ENCODE results near the gene ALPL. TPM values are rescaled to one million over a fixed set of nuclear protein-coding genes. Genes with fewer than 3 reads are reported as not detected.
A peak's percentile ranks its signal among the peaks of the same experiment; 100 is the strongest.

ALPL gene
- total RNA-seq, 1 donor from 2014 or later, result 123 TPM

GRCh38 chr1:21499283-21499950 is 9.8 kb upstream of the ALPL start:
- Histone ChIP-seq H3K27me3 (ENCODE audit: low read depth) (no peaks in the 10 kb centered on the region), H3K9me3 (no peaks in the 10 kb centered on the region), H3K4me3 (no peak overlapping the region), H3K27ac (no peak overlapping the region), H3K4me1 (no peaks in the 10 kb centered on the region), H3K36me3 (no peaks in the 10 kb centered on the region)
- DNase-seq (no peak), ATAC-seq (no peak)
- TF ChIP-seq, protein P1, sequence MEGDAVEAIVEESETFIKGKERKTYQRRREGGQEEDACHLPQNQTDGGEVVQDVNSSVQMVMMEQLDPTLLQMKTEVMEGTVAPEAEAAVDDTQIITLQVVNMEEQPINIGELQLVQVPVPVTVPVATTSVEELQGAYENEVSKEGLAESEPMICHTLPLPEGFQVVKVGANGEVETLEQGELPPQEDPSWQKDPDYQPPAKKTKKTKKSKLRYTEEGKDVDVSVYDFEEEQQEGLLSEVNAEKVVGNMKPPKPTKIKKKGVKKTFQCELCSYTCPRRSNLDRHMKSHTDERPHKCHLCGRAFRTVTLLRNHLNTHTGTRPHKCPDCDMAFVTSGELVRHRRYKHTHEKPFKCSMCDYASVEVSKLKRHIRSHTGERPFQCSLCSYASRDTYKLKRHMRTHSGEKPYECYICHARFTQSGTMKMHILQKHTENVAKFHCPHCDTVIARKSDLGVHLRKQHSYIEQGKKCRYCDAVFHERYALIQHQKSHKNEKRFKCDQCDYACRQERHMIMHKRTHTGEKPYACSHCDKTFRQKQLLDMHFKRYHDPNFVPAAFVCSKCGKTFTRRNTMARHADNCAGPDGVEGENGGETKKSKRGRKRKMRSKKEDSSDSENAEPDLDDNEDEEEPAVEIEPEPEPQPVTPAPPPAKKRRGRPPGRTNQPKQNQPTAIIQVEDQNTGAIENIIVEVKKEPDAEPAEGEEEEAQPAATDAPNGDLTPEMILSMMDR (IDR thresholded peaks at IDR 0.05), result no peak
- intact Hi-C loops (cut with DNase I), result no loop called here

- Histone ChIP-seq H3K9me3 (no peaks in the 10 kb centered on the region), H3K27me3 (ENCODE audit: low read depth) (peaks cover 27% of the 10 kb centered on the region), H3K27ac (no peak overlapping the region), H3K36me3 (no peaks in the 10 kb centered on the region), H3K4me3 (no peak overlapping the region), H3K4me1 (peaks cover 5% of the 10 kb centered on the region)
- intact Hi-C loops (cut with DNase I), result no loop called here
- TF ChIP-seq, protein P1 (IDR thresholded peaks at IDR 0.05), result no peak
- ATAC-seq, result no peak
- DNase-seq, result no peak
Measured at GRCh38 chr1:21503706-21504377, 5.4 kb upstream of the ALPL start.

GRCh38 chr1:21506804-21507203 is 2.4 kb upstream of the ALPL start:
- no peak overlapping the region for H3K27ac ChIP-seq
- H3K4me1 ChIP-seq, result peaks cover 24% of the 10 kb centered on the region
- ATAC-seq (no peak), DNase-seq (no peak)
- H3K36me3 ChIP-seq, result no peaks in the 10 kb centered on the region
- H3K9me3 ChIP-seq, result no peaks in the 10 kb centered on the region
- intact Hi-C loops (cut with DNase I), result no loop called here
- TF ChIP-seq, protein P1 (IDR thresholded peaks at IDR 0.05), result no peak
- peaks cover 38% of the 10 kb centered on the region for H3K27me3 ChIP-seq (ENCODE audit: low read depth)
- no peak overlapping the region for H3K4me3 ChIP-seq

DNA sequence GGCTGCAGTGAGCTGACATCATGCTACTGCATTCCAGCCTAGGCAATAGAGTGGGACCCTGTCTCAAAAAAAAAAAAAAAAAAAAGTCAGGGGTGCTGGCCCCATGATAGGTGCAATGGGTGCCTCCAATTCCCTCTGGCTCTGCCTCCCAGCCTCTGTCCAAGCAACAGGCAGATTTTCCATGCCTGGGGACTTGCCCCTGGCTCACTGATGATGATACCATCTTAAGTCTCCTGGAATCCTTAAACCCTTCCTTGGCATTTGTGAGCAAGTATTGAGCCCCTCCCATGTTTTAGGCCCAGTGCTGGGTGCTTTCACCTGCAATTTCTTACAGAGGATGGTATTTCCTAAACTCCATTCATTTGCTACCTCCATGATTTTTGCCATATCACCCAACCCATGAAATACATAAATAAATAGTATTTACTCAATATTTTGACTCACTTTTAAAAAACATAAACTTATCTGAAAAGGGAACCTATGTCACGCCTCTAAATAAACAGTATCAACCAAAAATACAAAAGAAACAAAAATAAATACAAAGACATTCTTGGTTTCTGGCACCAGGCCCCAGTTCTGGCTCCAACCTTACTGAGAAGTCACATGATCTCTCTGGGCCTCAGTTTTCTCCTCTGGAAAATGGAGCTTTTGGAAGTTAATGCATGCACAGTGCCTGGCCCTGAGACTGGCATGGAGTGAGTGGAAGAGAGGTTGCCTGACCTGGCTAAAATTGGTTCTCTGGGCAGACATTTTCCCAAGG is 1.5 kb upstream of the ALPL start:
- Histone ChIP-seq H3K27ac (no peak overlapping the region), H3K9me3 (no peaks in the 10 kb centered on the region), H3K4me1 (peaks cover 31% of the 10 kb centered on the region), H3K27me3 (ENCODE audit: low read depth) (peaks cover 38% of the 10 kb centered on the region), H3K4me3 (no peak overlapping the region), H3K36me3 (no peaks in the 10 kb centered on the region)
- intact Hi-C loops (cut with DNase I), result no loop called here
- TF ChIP-seq, protein P1 (IDR thresholded peaks at IDR 0.05), result no peak
- ATAC-seq, result no peak
- DNase-seq, result no peak

- TF ChIP-seq, protein P1 (IDR thresholded peaks at IDR 0.05), result peak; percentile 55
- Histone ChIP-seq H3K36me3 (no peaks in the 10 kb centered on the region), H3K9me3 (no peaks in the 10 kb centered on the region), H3K4me3 (peak overlapping the region; percentile 55), H3K27ac (no peak overlapping the region), H3K4me1 (peaks cover 38% of the 10 kb centered on the region), H3K27me3 (ENCODE audit: low read depth) (peaks cover 38% of the 10 kb centered on the region)
- DNase-seq, result peak; percentile 88
- intact Hi-C loops (cut with DNase I), result no loop called here
- peak; percentile 75 to 90 for ATAC-seq
Measured at GRCh38 chr1:21508580-21509350, 458 bp upstream of the ALPL start.

Measured in lower lobe of right lung (tissue), 2 donors.